Fibroblast of lung (primary cell): ENCODE data around the gene PKN1. TPM values are rescaled to one million over a fixed set of nuclear protein-coding genes. Genes with fewer than 3 reads are reported as not detected.

Experiments used
- DNase-seq, 2 donors: peaks; one replicate each; pipeline versions ENCODE4 v3.0.0 to v3.0.0-alpha.2; 2010; ENCODE audit warnings: low read depth in 2 of 2
- H2AFZ ChIP-seq: 2 replicates; pipeline ENCODE4 v1.5.1; 2012; ENCODE audit warnings: low read length, control low read depth, inconsistent platforms
- H3K27ac ChIP-seq: 2 replicates; pipeline ENCODE4 v1.5.1; 2011; ENCODE audit warnings: low read length, control low read depth; ENCODE audit not compliant: insufficient read depth
- H3K27me3 ChIP-seq: 2 replicates; pipeline ENCODE4 v1.5.1; 2011; ENCODE audit warnings: mild to moderate bottlenecking, low read length; ENCODE audit not compliant: control insufficient read depth, insufficient read depth
- H3K36me3 ChIP-seq: 2 replicates; pipeline ENCODE4 v1.5.1; 2011; ENCODE audit warnings: low read length; ENCODE audit not compliant: control insufficient read depth, insufficient read depth
- H3K4me1 ChIP-seq: 2 replicates; pipeline ENCODE4 v1.5.1; 2011; ENCODE audit warnings: low read length; ENCODE audit not compliant: control insufficient read depth, insufficient read depth; ENCODE audit errors: extremely low read depth
- H3K4me2 ChIP-seq: 2 replicates; pipeline ENCODE4 v1.5.1; 2011; ENCODE audit warnings: low read length, control low read depth; ENCODE audit not compliant: insufficient read depth; ENCODE audit errors: extremely low read depth
- H3K4me3 ChIP-seq, 4 experiments: fragments of 200-600 bp in 1 of 4; sonication (generic) in 1 of 4; replicated peaks in 1 of 4; 2 replicates each; pipeline ENCODE4 v1.5.1; 2011 to 2016; ENCODE audit warnings: low read length in 4 of 4, low read depth in 3 of 4, mild to moderate bottlenecking in 3 of 4, control low read depth in 2 of 4, inconsistent platforms in 1 of 4, mixed read lengths in 1 of 4; ENCODE audit not compliant: insufficient read depth in 1 of 4; ENCODE audit errors: control extremely low read depth in 1 of 4
- H3K79me2 ChIP-seq: 2 replicates; pipeline ENCODE4 v1.5.1; 2012; ENCODE audit warnings: mild to moderate bottlenecking, low read length, inconsistent platforms; ENCODE audit not compliant: control insufficient read depth, insufficient read depth
- H3K9ac ChIP-seq: 2 replicates; pipeline ENCODE4 v1.5.1; 2011; ENCODE audit warnings: mild to moderate bottlenecking, low read length, control low read depth; ENCODE audit not compliant: insufficient read depth
- H3K9me3 ChIP-seq: 2 replicates; pipeline ENCODE4 v1.5.1; 2012; ENCODE audit warnings: low read depth, low read length; ENCODE audit not compliant: control insufficient read depth, insufficient read depth
- H4K20me1 ChIP-seq: 2 replicates; pipeline ENCODE4 v1.5.1; 2011; ENCODE audit warnings: low read length; ENCODE audit not compliant: control insufficient read depth, insufficient read depth; ENCODE audit errors: extremely low read depth
- CTCF ChIP-seq, 2 donors: IDR thresholded peaks in 1 of 2; conservative IDR thresholded peaks in 1 of 2; 1 replicate in 1 of 2; 2 replicates in 1 of 2; pipeline ENCODE4 v1.5.1; 2011 to 2012; ENCODE audit warnings: low read length in 2 of 2, control low read depth in 1 of 2, inconsistent platforms in 1 of 2, low read depth in 1 of 2, mild to moderate bottlenecking in 1 of 2
- EZH2 ChIP-seq: IDR thresholded peaks from 2 replicates; pipeline ENCODE4 v1.5.1; 2012; ENCODE audit warnings: low read length, control low read depth, mild to moderate bottlenecking; ENCODE audit errors: missing control alignments
- polyA plus RNA-seq, 2 donors: library from polyadenylated mRNA; depleted of rRNA in 1 of 2; stranded (reverse) in 1 of 2; unstranded in 1 of 2; fragments of >200 nt; gene quantifications; 2 replicates each; pipeline ENCODE4 v1.2.1, GENCODE V29; 2011 to 2012; ENCODE audit warnings: missing spikeins in 1 of 2
- total RNA-seq: library from RNA; depleted of rRNA; stranded (reverse); fragments of >200 nt; gene quantifications from 2 replicates; pipeline ENCODE4 v1.2.1, GENCODE V29; 2014

The PKN1 gene
- total and polyA plus RNA-seq, 2 donors (not counting 1 experiment from before 2014, with no cell fraction given), result 43.2 to 141 TPM

GRCh38 chr19:14470031-14470876 lies 37.1 kb downstream of the PKN1 start:
- no peak overlapping the region for H3K4me3 ChIP-seq
- no peaks in the 10 kb centered on the region for H3K27me3 ChIP-seq
- H4K20me1 ChIP-seq, result no peaks in the 10 kb centered on the region
- no peak for DNase-seq
- no peaks in the 10 kb centered on the region for H3K4me1 ChIP-seq
- H2AFZ ChIP-seq, result no peak overlapping the region
- H3K27ac ChIP-seq, result no peak overlapping the region
- H3K79me2 ChIP-seq, result no peaks in the 10 kb centered on the region
- H3K9ac ChIP-seq, result no peak overlapping the region
- H3K36me3 ChIP-seq, result peaks cover 15% of the 10 kb centered on the region
- H3K9me3 ChIP-seq, result no peaks in the 10 kb centered on the region
- TF ChIP-seq EZH2 (no peak), CTCF (conservative IDR thresholded peaks at IDR 0.05 in 1 of 2, IDR thresholded peaks at IDR 0.05 in 1 of 2; ENCODE audit: low read depth in 1 of 2, low read length in 2 of 2) (no peak)
- H3K4me2 ChIP-seq, result no peak overlapping the region

- no peak overlapping the region for H3K4me2 ChIP-seq
- H2AFZ ChIP-seq, result no peak overlapping the region
- peaks cover 15% of the 10 kb centered on the region for H3K36me3 ChIP-seq
- peaks cover 9% of the 10 kb centered on the region for H3K4me1 ChIP-seq
- no peak overlapping the region for H3K27ac ChIP-seq
- H3K4me3 ChIP-seq, result no peak overlapping the region
- H3K9ac ChIP-seq, result no peak overlapping the region
- H4K20me1 ChIP-seq, result no peaks in the 10 kb centered on the region
- no peak for TF ChIP-seq EZH2
- no peak for TF ChIP-seq CTCF (conservative IDR thresholded peaks at IDR 0.05 in 1 of 2, IDR thresholded peaks at IDR 0.05 in 1 of 2; ENCODE audit: low read depth in 1 of 2, low read length in 2 of 2)
- no peak for DNase-seq
- no peaks in the 10 kb centered on the region for H3K9me3 ChIP-seq
- H3K79me2 ChIP-seq, result no peaks in the 10 kb centered on the region
- no peaks in the 10 kb centered on the region for H3K27me3 ChIP-seq
Observed at GRCh38 chr19:14471436-14472187, 38.5 kb downstream of the PKN1 start.

GRCh38 chr19:14472202-14472938 lies 39.3 kb downstream of the PKN1 start:
- Histone ChIP-seq H3K79me2 (no peaks in the 10 kb centered on the region), H3K4me1 (peaks cover 15% of the 10 kb centered on the region), H4K20me1 (no peaks in the 10 kb centered on the region), H3K4me3 (no peak overlapping the region), H3K9me3 (no peaks in the 10 kb centered on the region), H2AFZ (no peak overlapping the region), H3K9ac (no peak overlapping the region), H3K4me2 (no peak overlapping the region), H3K27ac (no peak overlapping the region), H3K36me3 (peaks cover 14% of the 10 kb centered on the region), H3K27me3 (no peaks in the 10 kb centered on the region)
- peak in 1 of 2 donors; percentile 33 for DNase-seq
- TF ChIP-seq CTCF (conservative IDR thresholded peaks at IDR 0.05 in 1 of 2, IDR thresholded peaks at IDR 0.05 in 1 of 2; ENCODE audit: low read depth in 1 of 2, low read length in 2 of 2) (peak; percentile 75 to 81), EZH2 (no peak)
